PC-9 (cell line): ENCODE results near the gene NUP62. TPM values are rescaled to one million over a fixed set of nuclear protein-coding genes. Genes with fewer than 3 reads are reported as not detected.

Experiments used
- BruUV-seq: library from RNA; stranded (reverse); fragments of 400-500 nt; replicated peaks from 2 replicates; lab custom pipeline; 2021; lab: Mats Ljungman, UMichigan
- CTCF ChIA-PET: fragments of 300-600 bp; sonication (Branson Sonifier 250); formaldehyde crosslinking; loops from one replicate; lab custom pipeline; 2022; ENCODE audit warnings: antibody characterized with exemption; lab: Charles Lee
- POLR2A ChIA-PET: fragments of 300-600 bp; sonication (Branson Sonifier 250); formaldehyde crosslinking; loops from one replicate; lab custom pipeline; 2022; ENCODE audit warnings: antibody characterized with exemption; ENCODE audit not compliant: unreplicated experiment; lab: Charles Lee
- DNase-seq, 2 experiments: peaks; one replicate each; pipeline versions ENCODE4 v3.0.0 to v3.0.0-alpha.2; 2015 to 2022; ENCODE audit warnings: mixed read lengths in 1 of 2
- H2AFZ ChIP-seq: fragments of 200-600 bp; sonication (generic); 2 replicates; pipeline ENCODE4 v1.8.1; 2017; ENCODE audit warnings: antibody characterized with exemption
- H3F3A ChIP-seq: fragments of 200-600 bp; sonication (generic); 2 replicates; pipeline ENCODE4 v1.8.1; 2017; ENCODE audit warnings: antibody characterized with exemption, mild to moderate bottlenecking, low read depth; ENCODE audit not compliant: insufficient read depth
- H3K27ac ChIP-seq: fragments of 200-600 bp; sonication (generic); 2 replicates; pipeline ENCODE4 v1.6.1; 2016; ENCODE audit warnings: mixed run types
- H3K27me3 ChIP-seq: fragments of 200-600 bp; sonication (generic); 2 replicates; pipeline ENCODE4 v1.6.1; 2016; ENCODE audit warnings: low read depth, mixed run types; ENCODE audit not compliant: insufficient read depth
- H3K36me3 ChIP-seq: fragments of 200-600 bp; sonication (generic); 2 replicates; pipeline ENCODE4 v1.6.1; 2016; ENCODE audit warnings: low read depth, mixed run types
- H3K4me1 ChIP-seq: fragments of 200-600 bp; sonication (generic); replicated peaks from 2 replicates; pipeline ENCODE4 v1.6.1; 2016; ENCODE audit warnings: mixed run types; ENCODE audit not compliant: insufficient read depth
- H3K4me2 ChIP-seq: fragments of 200-600 bp; sonication (generic); 2 replicates; pipeline ENCODE4 v1.6.1; 2017; ENCODE audit warnings: mixed run types
- H3K4me3 ChIP-seq: fragments of 200-600 bp; sonication (generic); 2 replicates; pipeline ENCODE4 v1.6.1; 2016; ENCODE audit warnings: mixed run types
- H3K79me2 ChIP-seq: fragments of 200-600 bp; sonication (generic); 2 replicates; pipeline ENCODE4 v1.6.1; 2017; ENCODE audit warnings: low read depth, mixed run types
- H3K9me2 ChIP-seq: fragments of 200-600 bp; sonication (generic); 2 replicates; pipeline ENCODE4 v1.8.1; 2017; ENCODE audit warnings: mild to moderate bottlenecking; ENCODE audit not compliant: insufficient read depth
- H3K9me3 ChIP-seq: fragments of 200-600 bp; sonication (generic); 2 replicates; pipeline ENCODE4 v1.8.1; 2016; ENCODE audit warnings: low read depth; ENCODE audit not compliant: insufficient read depth
- H4K20me1 ChIP-seq: fragments of 200-600 bp; sonication (generic); 2 replicates; pipeline ENCODE4 v1.8.1; 2017; ENCODE audit not compliant: insufficient read depth
- CTCF ChIP-seq: fragments of 200-600 bp; sonication (generic); conservative IDR thresholded peaks from 2 replicates; pipeline ENCODE4 v1.6.1; 2017; ENCODE audit warnings: mixed run types, antibody characterized with exemption, mild to moderate bottlenecking, moderate library complexity
- EZH2 ChIP-seq: fragments of 200-600 bp; sonication (generic); IDR thresholded peaks from 2 replicates; pipeline ENCODE4 v1.8.0; 2017; ENCODE audit warnings: antibody characterized with exemption, low read depth
- intact Hi-C: fragments of 100-400 bp; cut with micrococcal nuclease; formaldehyde crosslinking; loops from one replicate; pipeline ENCODE4 v1.10.0; 2022; ENCODE audit not compliant: unreplicated experiment
- total RNA-seq: library from RNA; stranded (reverse); gene quantifications from 2 replicates; pipeline ENCODE4 v1.2.3, GENCODE V29; 2021

Gene NUP62
- total RNA-seq, 1 experiment from 2014 or later = 101 TPM

GRCh38 chr19:49937750-49938381, 8.6 kb upstream of the NUP62 start:
- intact Hi-C loops = loop anchor here (1.0 kb wide), 1 partner anchor 45 kb away; no protein-coding TSS in a partner anchor
- BruUV-seq = no TSS peak
- Histone ChIP-seq H3K9me2 (no peaks in the 10 kb centered on the region), H3F3A (peaks cover 10% of the 10 kb centered on the region; the same call in 1 of the 2 replicates), H3K4me2 (peak overlapping the region; percentile 65), H3K36me3 (no peaks in the 10 kb centered on the region), H2AFZ (no peak overlapping the region), H3K4me3 (peak overlapping the region; percentile 9; the same call in 1 of the 2 replicates), H3K27ac (no peak overlapping the region), H3K4me1 (peaks cover 13% of the 10 kb centered on the region), H3K9me3 (no peaks in the 10 kb centered on the region), H3K79me2 (no peaks in the 10 kb centered on the region), H3K27me3 (no peaks in the 10 kb centered on the region), H4K20me1 (peaks cover 6% of the 10 kb centered on the region; the same call in 1 of the 2 replicates)
- ChIA-PET CTCF (no interaction called here), POLR2A (no interaction called here)
- peak; percentile 99 for TF ChIP-seq CTCF
- no peak for TF ChIP-seq EZH2
- DNase-seq = peak; percentile 51 to 73

GRCh38 chr19:49936549-49936948, 7.2 kb upstream of the NUP62 start:
- intact Hi-C loops = no loop called here
- Histone ChIP-seq H3K79me2 (no peaks in the 10 kb centered on the region), H3K27me3 (no peaks in the 10 kb centered on the region), H2AFZ (no peak overlapping the region), H3K9me2 (no peaks in the 10 kb centered on the region), H3K27ac (no peak overlapping the region), H4K20me1 (peaks cover 12% of the 10 kb centered on the region), H3K4me3 (no peak overlapping the region), H3K9me3 (no peaks in the 10 kb centered on the region), H3K4me2 (no peak overlapping the region), H3K4me1 (peaks cover 7% of the 10 kb centered on the region), H3F3A (peaks cover 10% of the 10 kb centered on the region; the same call in 1 of the 2 replicates), H3K36me3 (peaks cover 5% of the 10 kb centered on the region; the same call in 1 of the 2 replicates)
- DNase-seq = no peak
- ChIA-PET POLR2A (interaction anchor here (0.8 kb wide), 1 partner anchor 20 kb away, joined by 16 read pairs; no protein-coding TSS in a partner anchor), CTCF (no interaction called here)
- TF ChIP-seq CTCF (no peak), EZH2 (no peak)
- BruUV-seq = no TSS peak

GRCh38 chr19:49933643-49934042, 4.3 kb upstream of the NUP62 start:
- ChIA-PET CTCF (no interaction called here), POLR2A (no interaction called here)

More at GRCh38 chr19:49933643-49934042, 4.3 kb upstream of the NUP62 start:
- Histone ChIP-seq H3K4me2 (no peak overlapping the region), H4K20me1 (peaks cover 12% of the 10 kb centered on the region), H3K79me2 (peaks cover 6% of the 10 kb centered on the region), H3K27me3 (no peaks in the 10 kb centered on the region), H3K4me3 (no peak overlapping the region), H3F3A (peaks cover 20% of the 10 kb centered on the region; the same call in 1 of the 2 replicates), H3K9me3 (no peaks in the 10 kb centered on the region), H3K36me3 (peaks cover 8% of the 10 kb centered on the region; the same call in 1 of the 2 replicates), H2AFZ (no peak overlapping the region), H3K27ac (no peak overlapping the region), H3K9me2 (no peaks in the 10 kb centered on the region), H3K4me1 (peaks cover 6% of the 10 kb centered on the region; the same call in 1 of the 2 replicates)
- no TSS peak for BruUV-seq
- DNase-seq = no peak
- intact Hi-C loops = no loop called here
- TF ChIP-seq CTCF (no peak), EZH2 (no peak)
